ENCODE data around the gene MYCL. TPM values are rescaled to one million over a fixed set of nuclear protein-coding genes. Genes with fewer than 3 reads are reported as not detected.

MYCL gene, protein sequence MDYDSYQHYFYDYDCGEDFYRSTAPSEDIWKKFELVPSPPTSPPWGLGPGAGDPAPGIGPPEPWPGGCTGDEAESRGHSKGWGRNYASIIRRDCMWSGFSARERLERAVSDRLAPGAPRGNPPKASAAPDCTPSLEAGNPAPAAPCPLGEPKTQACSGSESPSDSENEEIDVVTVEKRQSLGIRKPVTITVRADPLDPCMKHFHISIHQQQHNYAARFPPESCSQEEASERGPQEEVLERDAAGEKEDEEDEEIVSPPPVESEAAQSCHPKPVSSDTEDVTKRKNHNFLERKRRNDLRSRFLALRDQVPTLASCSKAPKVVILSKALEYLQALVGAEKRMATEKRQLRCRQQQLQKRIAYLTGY
- 11.8 TPM for polyA plus RNA-seq (2012; ENCODE audit: insufficient read length, low read depth)

DNA sequence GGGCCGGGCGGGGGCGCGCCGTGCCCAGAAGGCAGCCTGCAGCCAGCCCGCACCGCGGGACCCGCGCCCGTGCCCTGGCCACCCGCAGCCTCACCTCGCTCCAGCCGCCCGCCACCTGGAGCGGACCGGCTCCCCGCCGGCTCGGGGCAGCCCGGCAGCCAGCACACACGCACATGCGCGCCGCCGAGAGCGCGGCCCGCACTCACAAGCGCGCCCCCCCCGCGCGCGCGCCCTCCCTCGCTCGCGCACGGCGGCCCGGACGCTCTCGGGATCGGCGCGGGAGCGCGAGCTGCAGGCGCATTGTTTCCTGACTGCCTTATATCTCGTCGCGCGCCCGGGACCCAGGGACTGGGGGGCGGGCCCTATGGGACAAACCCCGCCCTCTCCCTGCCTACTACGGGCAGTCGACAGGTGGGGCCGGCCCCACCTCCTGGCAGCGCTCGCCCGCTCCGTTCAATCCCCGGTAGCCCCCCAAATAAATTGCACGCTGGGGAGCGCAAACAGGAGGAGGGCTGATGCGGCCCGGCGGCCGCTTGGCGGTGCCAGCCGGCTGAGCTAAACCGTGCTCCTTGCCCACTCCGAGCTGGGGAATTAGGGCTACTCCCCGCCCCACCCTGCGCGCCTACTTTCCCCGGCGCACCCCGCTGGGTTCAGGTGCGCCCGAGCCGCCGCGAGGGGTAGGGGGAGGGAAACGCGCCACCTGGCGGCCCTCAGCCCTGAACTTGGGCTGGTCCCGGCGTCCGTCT is at the start of gene MYCL:
Gene MYCL (minus strand): TSS at position 204 of the 746 bp plus-strand sequence. CDS start 483 bp downstream, outside the sequence.
- TF ChIP-seq SIN3A (IDR thresholded peaks at IDR 0.05; ENCODE audit: borderline replicate concordance, insufficient read depth, low read length) (0 out of 2 replicates have a peak, but pooled peaks have one; percentile 33), TAF1 (IDR thresholded peaks at IDR 0.05; ENCODE audit: borderline replicate concordance, insufficient read depth, low read length) (no peak), FOXP2 (optimal IDR thresholded peaks at IDR 0.05; ENCODE audit: borderline replicate concordance, extremely low read depth, extremely low read length, insufficient read depth) (peak; percentile 59)

DNA sequence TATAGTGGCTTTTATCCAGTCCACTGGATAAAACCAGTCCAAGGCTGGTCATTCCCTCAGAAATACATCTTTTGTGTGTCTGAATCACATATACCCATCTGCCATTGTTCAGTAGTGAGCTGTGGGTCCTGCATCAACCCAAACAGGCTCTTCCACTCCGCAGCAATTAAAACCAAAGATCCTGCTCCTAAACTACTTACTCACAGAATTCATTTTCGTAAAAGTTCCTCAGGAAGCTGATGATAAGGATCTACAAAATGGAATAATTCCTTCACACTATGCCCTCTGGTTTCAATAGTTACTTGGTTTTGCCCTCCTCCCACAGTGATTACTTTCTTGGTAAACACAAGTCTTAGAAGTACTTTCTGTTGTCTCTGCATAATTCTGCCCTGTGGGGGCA is 48.2 kb upstream of the MYCL start:
- TF ChIP-seq REST (IDR thresholded peaks at IDR 0.05; ENCODE audit: insufficient read depth in 1 of 2, low read depth in 2 of 2, low read length in 2 of 2), result no peak
- no peak for TF ChIP-seq POLR2AphosphoS5 (IDR thresholded peaks at IDR 0.05; ENCODE audit: low read depth, low read length)
- TF ChIP-seq FOXP2 (optimal IDR thresholded peaks at IDR 0.05; ENCODE audit: borderline replicate concordance, extremely low read depth, extremely low read length, insufficient read depth), result no peak
- no peak for TF ChIP-seq SIN3A (IDR thresholded peaks at IDR 0.05; ENCODE audit: borderline replicate concordance, insufficient read depth, low read length)
- no peak for TF ChIP-seq TAF1 (IDR thresholded peaks at IDR 0.05; ENCODE audit: borderline replicate concordance, insufficient read depth, low read length)

DNA sequence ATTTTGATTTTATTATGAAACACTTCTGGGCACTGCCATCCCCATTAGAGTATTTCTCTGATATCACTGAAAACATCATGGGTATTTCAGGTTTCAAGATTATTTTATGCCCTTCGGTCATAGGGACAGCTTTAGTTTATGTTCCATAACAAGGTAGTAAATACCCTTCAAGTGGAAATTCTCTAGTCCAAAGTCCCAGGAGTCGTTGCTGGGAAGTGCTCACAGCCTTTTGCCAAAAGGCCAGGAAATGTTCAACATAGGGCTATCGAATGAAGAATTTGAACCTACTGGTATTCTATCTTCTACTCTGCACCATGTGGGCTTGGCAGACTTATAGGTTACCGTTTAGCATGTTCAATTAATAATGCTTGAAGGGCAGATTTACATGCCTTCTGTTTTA is 45.5 kb upstream of the MYCL start:
- TF ChIP-seq TAF1 (IDR thresholded peaks at IDR 0.05; ENCODE audit: borderline replicate concordance, insufficient read depth, low read length), result no peak
- no peak for TF ChIP-seq REST (IDR thresholded peaks at IDR 0.05; ENCODE audit: insufficient read depth in 1 of 2, low read depth in 2 of 2, low read length in 2 of 2)
- TF ChIP-seq POLR2AphosphoS5 (IDR thresholded peaks at IDR 0.05; ENCODE audit: low read depth, low read length), result no peak
- TF ChIP-seq SIN3A (IDR thresholded peaks at IDR 0.05; ENCODE audit: borderline replicate concordance, insufficient read depth, low read length), result no peak
- TF ChIP-seq FOXP2 (optimal IDR thresholded peaks at IDR 0.05; ENCODE audit: borderline replicate concordance, extremely low read depth, extremely low read length, insufficient read depth), result no peak

DNA sequence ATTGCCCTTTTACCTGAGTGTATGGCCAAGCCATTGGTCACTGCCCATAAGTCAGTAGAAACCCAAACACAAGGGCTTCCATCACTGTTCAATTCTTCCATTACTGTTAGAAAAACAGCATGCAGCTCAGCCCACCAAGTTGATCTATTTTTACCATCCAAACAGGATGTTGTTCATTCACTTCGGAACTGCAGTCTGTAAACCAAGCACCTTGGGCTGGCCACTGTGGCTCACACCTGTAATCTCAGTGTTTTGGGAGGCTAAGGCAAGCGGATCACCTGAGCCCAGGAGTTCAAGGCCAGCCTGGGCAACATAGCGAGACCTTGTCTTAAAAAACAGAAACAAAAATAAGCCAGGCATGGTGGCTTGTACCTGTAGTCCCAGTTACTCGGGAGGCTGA is 44.5 kb upstream of the MYCL start:
- no peak for TF ChIP-seq FOXP2 (optimal IDR thresholded peaks at IDR 0.05; ENCODE audit: borderline replicate concordance, extremely low read depth, extremely low read length, insufficient read depth)
- TF ChIP-seq REST (IDR thresholded peaks at IDR 0.05; ENCODE audit: insufficient read depth in 1 of 2, low read depth in 2 of 2, low read length in 2 of 2), result no peak
- TF ChIP-seq POLR2AphosphoS5 (IDR thresholded peaks at IDR 0.05; ENCODE audit: low read depth, low read length), result no peak
- no peak for TF ChIP-seq TAF1 (IDR thresholded peaks at IDR 0.05; ENCODE audit: borderline replicate concordance, insufficient read depth, low read length)
- TF ChIP-seq SIN3A (IDR thresholded peaks at IDR 0.05; ENCODE audit: borderline replicate concordance, insufficient read depth, low read length), result no peak

- TF ChIP-seq TAF1 (IDR thresholded peaks at IDR 0.05; ENCODE audit: borderline replicate concordance, insufficient read depth, low read length), result no peak
- no peak for TF ChIP-seq POLR2AphosphoS5 (IDR thresholded peaks at IDR 0.05; ENCODE audit: low read depth, low read length)
- no peak for TF ChIP-seq REST (IDR thresholded peaks at IDR 0.05; ENCODE audit: insufficient read depth in 1 of 2, low read depth in 2 of 2, low read length in 2 of 2)
- TF ChIP-seq SIN3A (IDR thresholded peaks at IDR 0.05; ENCODE audit: borderline replicate concordance, insufficient read depth, low read length), result no peak
- TF ChIP-seq FOXP2 (optimal IDR thresholded peaks at IDR 0.05; ENCODE audit: borderline replicate concordance, extremely low read depth, extremely low read length, insufficient read depth), result no peak
Measured at GRCh38 chr1:39944410-39945112, 42.8 kb upstream of the MYCL start.
